ENCODE measurements around the gene MTUS2.

DNA sequence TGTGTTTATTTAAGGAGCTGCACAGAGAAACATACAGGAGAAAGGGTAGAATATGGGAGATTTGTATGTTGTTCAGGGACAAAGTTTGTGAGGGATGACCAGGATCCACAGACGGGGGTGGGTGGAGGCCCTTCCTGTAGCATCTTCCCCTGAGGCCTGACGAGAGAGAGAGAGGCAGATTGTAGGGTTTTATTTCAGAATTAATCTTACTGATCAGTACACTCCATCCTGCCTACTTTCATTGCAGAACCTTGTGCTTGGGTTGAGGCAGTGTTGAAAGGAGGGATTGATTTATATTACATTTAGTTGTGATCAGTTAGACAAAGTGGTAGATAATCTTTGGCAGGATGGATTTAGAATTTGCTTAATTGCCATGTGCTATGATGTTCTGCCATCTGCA is 39.6 kb downstream of the MTUS2 start:
- TF ChIP-seq ZNF274 (IDR thresholded peaks at IDR 0.05; ENCODE audit: low read depth, low read length) (no peak), YY1 (IDR thresholded peaks at IDR 0.05; ENCODE audit: insufficient read depth, insufficient read length) (no peak)
